HG03354 (cell line): ENCODE results near the gene PAQR4.

ENCODE experiments used
- ATAC-seq: cut with Tn5 transposase; IDR thresholded peaks from one replicate; pipeline ENCODE4 v1.9.1; 2021; ENCODE audit warnings: mild to moderate bottlenecking; ENCODE audit not compliant: unreplicated experiment, poor library complexity, severe bottlenecking

The PAQR4 gene

GRCh38 chr16:2963074-2963722, 6.0 kb upstream of the PAQR4 start:
- ATAC-seq, result no peak

- ATAC-seq, result no peak
Observed at GRCh38 chr16:2963723-2964474, 5.2 kb upstream of the PAQR4 start, which contains the start of gene KREMEN2. TSS of gene KREMEN2 (plus strand) at chr16:2964275. CDS start at chr16:2964521, 246 bp downstream.

GRCh38 chr16:2964475-2965336, 4.4 kb upstream of the PAQR4 start:
- no peak for ATAC-seq

GRCh38 chr16:2966043-2966807, 2.9 kb upstream of the PAQR4 start:
- no peak for ATAC-seq

- ATAC-seq, result no peak
Observed at GRCh38 chr16:2966808-2967191, 2.3 kb upstream of the PAQR4 start.

GRCh38 chr16:2967211-2967631, 1.9 kb upstream of the PAQR4 start:
- no peak for ATAC-seq

GRCh38 chr16:2967721-2968161, 1.4 kb upstream of the PAQR4 start:
- ATAC-seq, result no peak

- no peak for ATAC-seq
Observed at GRCh38 chr16:2968368-2968737, 795 bp upstream of the PAQR4 start.

- peak; percentile 49 for ATAC-seq
Observed at GRCh38 chr16:2969545-2970521, 685 bp downstream of the PAQR4 start.

- ATAC-seq, result no peak
Observed at GRCh38 chr16:2970563-2970962, 1.4 kb downstream of the PAQR4 start.

GRCh38 chr16:2971134-2971984, 2.2 kb downstream of the PAQR4 start:
- no peak for ATAC-seq

- no peak for ATAC-seq
Observed at GRCh38 chr16:2971985-2972784, 3.0 kb downstream of the PAQR4 start.

GRCh38 chr16:2973093-2973492, 3.9 kb downstream of the PAQR4 start:
- ATAC-seq, result no peak

GRCh38 chr16:2973605-2974318, 4.6 kb downstream of the PAQR4 start:
- ATAC-seq, result no peak

GRCh38 chr16:2974319-2975056, 5.3 kb downstream of the PAQR4 start:
- no peak for ATAC-seq
